GM12801 (cell line): ENCODE data around the gene SP100.

Experiments
- TF ChIP-seq, protein P1 (sequence below): IDR thresholded peaks from one replicate; pipeline ENCODE4 v1.5.1; 2011; ENCODE audit warnings: control low read depth; ENCODE audit not compliant: insufficient read length; ENCODE audit errors: extremely low read depth

SP100 gene

DNA sequence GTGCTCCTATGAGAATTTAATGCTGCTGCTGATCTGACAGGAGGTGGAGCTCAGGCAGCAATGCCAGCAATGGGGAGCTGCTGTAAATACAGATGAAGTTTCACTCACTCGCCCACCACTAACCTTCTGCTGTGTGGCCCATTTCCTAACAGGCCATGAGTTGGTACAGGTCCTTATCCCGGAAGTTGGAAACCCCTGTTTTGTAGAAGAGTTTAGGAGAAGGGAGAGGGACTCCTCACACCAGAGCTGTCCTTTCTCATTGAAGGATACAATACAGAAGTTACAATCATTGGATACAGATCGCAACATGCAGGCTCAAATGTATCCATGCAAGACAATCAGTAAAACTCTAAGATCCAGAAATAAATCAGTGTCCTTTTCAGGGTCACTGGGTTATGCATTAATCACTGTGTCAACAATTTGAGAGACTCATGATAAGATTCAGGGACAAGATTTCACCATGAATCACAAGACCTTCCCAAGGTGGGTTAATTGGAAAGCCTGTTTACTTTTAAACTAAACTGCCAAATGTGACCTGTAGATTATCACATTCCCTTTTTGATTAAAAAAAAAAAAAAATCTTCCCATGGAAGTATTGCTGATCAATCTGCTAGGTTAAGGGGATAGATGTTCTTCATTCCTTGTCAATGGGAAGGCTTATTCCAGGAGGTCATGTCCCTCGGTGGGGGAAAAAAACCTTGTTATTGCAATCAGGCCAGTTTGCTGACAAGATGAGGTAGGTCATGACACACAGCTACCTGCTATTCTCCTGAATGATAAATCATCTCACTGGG is 97.2 kb downstream of the SP100 start:
- TF ChIP-seq, protein P1, sequence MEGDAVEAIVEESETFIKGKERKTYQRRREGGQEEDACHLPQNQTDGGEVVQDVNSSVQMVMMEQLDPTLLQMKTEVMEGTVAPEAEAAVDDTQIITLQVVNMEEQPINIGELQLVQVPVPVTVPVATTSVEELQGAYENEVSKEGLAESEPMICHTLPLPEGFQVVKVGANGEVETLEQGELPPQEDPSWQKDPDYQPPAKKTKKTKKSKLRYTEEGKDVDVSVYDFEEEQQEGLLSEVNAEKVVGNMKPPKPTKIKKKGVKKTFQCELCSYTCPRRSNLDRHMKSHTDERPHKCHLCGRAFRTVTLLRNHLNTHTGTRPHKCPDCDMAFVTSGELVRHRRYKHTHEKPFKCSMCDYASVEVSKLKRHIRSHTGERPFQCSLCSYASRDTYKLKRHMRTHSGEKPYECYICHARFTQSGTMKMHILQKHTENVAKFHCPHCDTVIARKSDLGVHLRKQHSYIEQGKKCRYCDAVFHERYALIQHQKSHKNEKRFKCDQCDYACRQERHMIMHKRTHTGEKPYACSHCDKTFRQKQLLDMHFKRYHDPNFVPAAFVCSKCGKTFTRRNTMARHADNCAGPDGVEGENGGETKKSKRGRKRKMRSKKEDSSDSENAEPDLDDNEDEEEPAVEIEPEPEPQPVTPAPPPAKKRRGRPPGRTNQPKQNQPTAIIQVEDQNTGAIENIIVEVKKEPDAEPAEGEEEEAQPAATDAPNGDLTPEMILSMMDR, result no peak

DNA sequence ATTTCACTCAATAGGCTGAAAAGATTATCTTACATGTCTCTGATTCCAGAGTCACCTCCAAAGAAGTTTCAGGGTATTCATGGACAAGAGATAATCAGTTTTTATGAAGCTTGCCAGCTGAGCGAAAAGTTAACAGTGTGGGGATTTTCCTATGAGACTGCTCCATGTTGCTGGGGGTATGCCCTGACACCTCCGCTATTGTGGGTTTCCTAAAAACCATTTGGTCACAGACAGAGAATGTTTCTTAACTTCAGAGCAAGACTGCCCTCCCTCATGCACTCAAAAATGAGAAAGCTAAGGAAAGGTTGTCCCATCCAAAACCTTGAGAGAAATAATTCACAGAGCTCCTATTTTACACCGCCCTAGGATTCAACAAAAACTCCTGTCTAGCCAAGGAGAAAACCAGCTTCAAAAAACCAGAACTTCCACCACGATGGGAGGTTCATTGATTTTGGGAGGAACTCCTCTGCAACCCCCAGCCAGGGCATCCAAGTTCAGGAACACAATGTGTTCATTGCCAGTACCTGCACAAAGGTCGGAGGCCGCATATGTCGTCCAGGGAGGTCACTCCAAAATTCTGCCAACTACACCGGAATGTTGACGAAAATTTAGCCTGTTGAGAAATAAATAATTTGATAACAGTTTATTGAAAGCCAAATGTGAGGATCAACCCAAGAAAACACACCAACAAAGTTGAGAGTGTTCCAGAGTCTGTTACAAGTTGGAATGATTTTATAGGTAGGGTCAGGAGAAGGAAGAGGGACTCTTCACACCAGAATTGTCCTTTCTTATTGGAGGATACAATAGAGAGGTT is 104.3 kb downstream of the SP100 start:
- TF ChIP-seq, protein P1, result no peak

GRCh38 chr2:230520875-230521155 is 104.8 kb downstream of the SP100 start:
- TF ChIP-seq, protein P1, result no peak

GRCh38 chr2:230521386-230521785 is 105.4 kb downstream of the SP100 start:
- TF ChIP-seq, protein P1, result no peak

- TF ChIP-seq, protein P1, result no peak
These were observed 109.7 kb downstream of the SP100 start for GRCh38 chr2:230525682-230526081.

DNA sequence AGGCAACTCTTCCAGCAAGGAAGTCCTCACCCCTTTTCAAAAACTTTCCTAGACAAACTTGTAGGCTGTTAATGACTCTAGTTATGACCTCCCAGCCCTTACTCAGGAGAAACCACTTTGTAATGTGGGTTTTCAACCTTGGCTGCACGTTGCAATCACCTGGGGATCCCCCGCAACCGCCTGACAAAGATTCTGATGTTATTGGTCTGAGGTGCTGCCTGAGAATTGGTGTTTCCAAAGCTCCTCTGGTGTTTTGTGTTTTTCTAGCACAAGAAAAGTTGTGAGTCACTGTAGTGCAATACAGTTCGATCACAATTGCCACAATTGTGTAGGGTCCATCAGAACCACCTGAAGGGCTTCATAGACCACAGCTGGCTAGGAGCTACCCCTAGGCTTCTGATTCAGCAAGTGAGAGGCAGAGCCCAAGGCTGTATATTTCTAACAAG is 121.6 kb downstream of the SP100 start:
- TF ChIP-seq, protein P1, result no peak

- TF ChIP-seq, protein P1, result no peak
These were observed 124.3 kb downstream of the SP100 start for GRCh38 chr2:230540332-230540731.
